ENCODE results near the gene NAMPT. TPM values are rescaled to one million over a fixed set of nuclear protein-coding genes. Genes with fewer than 3 reads are reported as not detected.

NAMPT gene
- total RNA-seq, 4 donors from 2014 or later = 107 to 199 (median 159) TPM

DNA sequence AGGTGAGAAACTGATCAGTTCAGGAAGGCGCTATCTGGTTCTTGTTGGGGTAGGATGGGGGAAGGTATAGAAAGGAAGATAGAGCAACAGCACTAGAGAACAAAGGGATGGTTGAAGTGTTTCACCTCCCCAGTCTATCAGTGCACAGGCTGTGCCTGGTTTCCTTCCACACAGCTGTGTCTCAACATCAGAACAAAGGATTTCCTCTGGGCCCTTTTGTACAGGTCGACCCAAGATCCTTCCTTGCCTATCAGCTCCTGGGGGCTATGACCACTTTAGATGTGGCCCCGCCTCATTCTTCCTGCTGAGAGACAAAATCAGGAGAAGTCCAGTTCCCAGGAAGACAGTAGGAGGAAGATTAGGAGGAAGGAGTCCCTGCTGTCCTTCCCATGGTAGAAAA, 65.6 kb downstream of the NAMPT start:
- intact Hi-C loops (cut with DNase I; ENCODE audit: low total_unique reads) (no loop called here), in situ Hi-C loops (cut with MboI; ENCODE audit: low sequenced_read_pairs in 4 of 4) (no loop called here)
- Histone ChIP-seq H3K4me1 (peaks cover 16 to 27% of the 10 kb centered on the region in 2 donors), H3K4me3 (no peak overlapping the region), H3K9me3 (no peaks in the 10 kb centered on the region), H3K27ac (no peak overlapping the region), H3K36me3 (no peaks in the 10 kb centered on the region), H3K27me3 (no peaks in the 10 kb centered on the region)
- DNase-seq (no peak), ATAC-seq (no peak)
- TF ChIP-seq, protein P1, sequence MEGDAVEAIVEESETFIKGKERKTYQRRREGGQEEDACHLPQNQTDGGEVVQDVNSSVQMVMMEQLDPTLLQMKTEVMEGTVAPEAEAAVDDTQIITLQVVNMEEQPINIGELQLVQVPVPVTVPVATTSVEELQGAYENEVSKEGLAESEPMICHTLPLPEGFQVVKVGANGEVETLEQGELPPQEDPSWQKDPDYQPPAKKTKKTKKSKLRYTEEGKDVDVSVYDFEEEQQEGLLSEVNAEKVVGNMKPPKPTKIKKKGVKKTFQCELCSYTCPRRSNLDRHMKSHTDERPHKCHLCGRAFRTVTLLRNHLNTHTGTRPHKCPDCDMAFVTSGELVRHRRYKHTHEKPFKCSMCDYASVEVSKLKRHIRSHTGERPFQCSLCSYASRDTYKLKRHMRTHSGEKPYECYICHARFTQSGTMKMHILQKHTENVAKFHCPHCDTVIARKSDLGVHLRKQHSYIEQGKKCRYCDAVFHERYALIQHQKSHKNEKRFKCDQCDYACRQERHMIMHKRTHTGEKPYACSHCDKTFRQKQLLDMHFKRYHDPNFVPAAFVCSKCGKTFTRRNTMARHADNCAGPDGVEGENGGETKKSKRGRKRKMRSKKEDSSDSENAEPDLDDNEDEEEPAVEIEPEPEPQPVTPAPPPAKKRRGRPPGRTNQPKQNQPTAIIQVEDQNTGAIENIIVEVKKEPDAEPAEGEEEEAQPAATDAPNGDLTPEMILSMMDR (IDR thresholded peaks at IDR 0.05 in 4 of 5, conservative IDR thresholded peaks at IDR 0.05 in 1 of 5) = no peak
- no peak for TF ChIP-seq POLR2A (IDR thresholded peaks at IDR 0.05)

DNA sequence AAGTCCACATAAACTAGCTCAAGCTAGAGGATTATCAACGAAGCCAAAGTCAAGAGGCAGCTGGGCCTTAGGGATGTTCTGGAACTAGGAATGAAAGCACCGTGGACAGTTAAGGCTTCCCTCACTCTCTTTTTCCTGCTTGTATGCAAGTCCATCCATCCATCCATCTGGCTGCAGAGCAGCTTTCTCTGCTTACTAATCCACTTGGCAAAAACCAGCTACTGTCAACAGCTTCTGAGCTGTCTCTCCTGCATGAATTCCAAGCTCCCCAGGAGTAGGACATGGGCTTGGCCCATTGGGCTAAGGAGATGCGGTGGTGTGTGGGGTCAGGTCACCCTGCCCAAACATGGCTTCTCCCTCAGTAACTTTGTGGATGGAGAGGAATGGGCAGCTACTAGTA, 66.2 kb downstream of the NAMPT start:
- no peak overlapping the region for H3K4me3 ChIP-seq
- H3K4me1 ChIP-seq = peaks cover 16 to 27% of the 10 kb centered on the region in 2 donors
- H3K36me3 ChIP-seq = no peaks in the 10 kb centered on the region
- H3K27ac ChIP-seq = peak overlapping the region in 3 of 4 donors; percentile 12 to 81 (median 80)
- in situ Hi-C loops (cut with MboI; ENCODE audit: low sequenced_read_pairs in 4 of 4) (no loop called here), intact Hi-C loops (cut with DNase I; ENCODE audit: low total_unique reads) (no loop called here)
- ATAC-seq (no peak), DNase-seq (no peak)
- TF ChIP-seq POLR2A (IDR thresholded peaks at IDR 0.05) = no peak
- TF ChIP-seq, protein P1 (IDR thresholded peaks at IDR 0.05 in 4 of 5, conservative IDR thresholded peaks at IDR 0.05 in 1 of 5) = no peak
- no peaks in the 10 kb centered on the region for H3K27me3 ChIP-seq
- H3K9me3 ChIP-seq = no peaks in the 10 kb centered on the region

DNA sequence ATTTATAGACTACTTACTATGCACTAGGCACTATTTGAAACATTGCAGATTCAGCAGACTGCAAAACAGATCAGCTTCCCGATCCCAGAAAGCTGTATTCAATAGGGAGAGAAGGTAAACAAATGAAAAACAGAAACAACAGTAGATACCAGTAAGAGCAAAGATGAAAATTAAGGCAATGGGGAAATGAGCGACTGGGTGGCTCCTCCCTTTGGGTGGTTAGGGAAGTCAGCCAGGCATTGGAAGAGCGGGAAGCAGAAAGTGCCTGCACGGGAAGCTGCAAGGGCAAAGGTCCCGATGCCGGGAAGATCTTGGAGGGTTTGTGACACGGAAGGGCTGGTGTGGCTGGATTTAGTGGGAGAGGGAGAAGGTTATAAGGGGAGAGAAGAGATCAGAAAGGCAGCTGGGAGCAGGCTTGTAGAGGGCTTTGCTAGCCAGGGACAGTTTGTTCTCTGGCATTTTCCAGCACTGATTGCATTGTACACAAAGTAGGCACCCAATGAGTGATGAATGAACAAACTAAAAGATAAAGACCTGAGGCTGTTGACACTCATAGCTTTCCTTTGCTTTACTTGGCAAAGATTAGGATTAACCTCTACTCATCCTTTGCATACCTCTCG, 67.8 kb downstream of the NAMPT start:
- intact Hi-C loops (cut with DNase I; ENCODE audit: low total_unique reads) = loop anchor here (2.0 kb wide), 3 partner anchors 40 to 208 kb away; partner anchors contain the start of gene NAMPT
- Histone ChIP-seq H3K27ac (peak overlapping the region; percentile 73 to 91 (median 80)), H3K36me3 (no peaks in the 10 kb centered on the region), H3K4me1 (peaks cover 16 to 27% of the 10 kb centered on the region in 2 donors), H3K4me3 (peak overlapping the region; percentile 1 to 40 (median 26)), H3K9me3 (no peaks in the 10 kb centered on the region), H3K27me3 (no peaks in the 10 kb centered on the region)
- peak; percentile 92 to 94 for ATAC-seq
- TF ChIP-seq, protein P1 (IDR thresholded peaks at IDR 0.05 in 4 of 5, conservative IDR thresholded peaks at IDR 0.05 in 1 of 5) = no peak
- TF ChIP-seq POLR2A (IDR thresholded peaks at IDR 0.05) = no peak
- DNase-seq = peak; percentile 59 to 73
- in situ Hi-C loops (cut with MboI; ENCODE audit: low sequenced_read_pairs in 4 of 4) = no loop called here

DNA sequence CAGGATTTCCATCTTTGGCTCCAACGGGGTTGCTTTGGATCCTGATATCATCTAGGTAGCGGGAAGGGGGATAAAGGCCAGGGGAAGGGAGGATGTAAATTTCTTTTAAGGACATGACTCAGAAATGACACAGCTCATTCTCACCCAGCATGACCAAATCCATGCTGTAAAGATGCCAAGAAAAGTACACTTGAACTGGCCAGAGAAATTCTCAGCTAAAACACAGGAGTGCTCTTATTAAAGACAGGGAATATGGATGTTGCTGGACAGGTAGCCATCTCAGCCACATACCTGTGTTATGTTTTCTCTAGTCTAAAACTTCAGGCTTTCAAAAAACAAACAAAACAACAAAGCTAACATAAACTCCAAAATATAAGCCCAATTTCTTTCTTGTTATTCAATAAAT, 68.3 kb downstream of the NAMPT start:
- DNase-seq (peak; percentile 68 to 71), ATAC-seq (peak; percentile 96)
- intact Hi-C loops (cut with DNase I; ENCODE audit: low total_unique reads) = loop anchor here (2.0 kb wide), 3 partner anchors 40 to 208 kb away; partner anchors contain the start of gene NAMPT
- Histone ChIP-seq H3K36me3 (no peaks in the 10 kb centered on the region), H3K9me3 (no peaks in the 10 kb centered on the region), H3K27me3 (no peaks in the 10 kb centered on the region), H3K4me1 (peaks cover 16 to 27% of the 10 kb centered on the region in 2 donors), H3K4me3 (peak overlapping the region in 3 of 4 donors; percentile 19 to 40 (median 33)), H3K27ac (peak overlapping the region; percentile 73 to 91 (median 80))
- in situ Hi-C loops (cut with MboI; ENCODE audit: low sequenced_read_pairs in 4 of 4) = no loop called here
- TF ChIP-seq, protein P1 (IDR thresholded peaks at IDR 0.05 in 4 of 5, conservative IDR thresholded peaks at IDR 0.05 in 1 of 5) = no peak
- no peak for TF ChIP-seq POLR2A (IDR thresholded peaks at IDR 0.05)

All from gastrocnemius medialis (tissue), 4 donors.